Dedifferentiated amniotic fluid mesenchymal stem cell (primary cell): ENCODE results near the gene ARPC1B.
A peak's percentile ranks its signal among the peaks of the same experiment; 100 is the strongest.

Experiments used
- DNase-seq: peaks from one replicate; pipeline ENCODE4 v3.0.0-alpha.2; 2016; ENCODE audit errors: extremely low spot score

Gene ARPC1B

DNA sequence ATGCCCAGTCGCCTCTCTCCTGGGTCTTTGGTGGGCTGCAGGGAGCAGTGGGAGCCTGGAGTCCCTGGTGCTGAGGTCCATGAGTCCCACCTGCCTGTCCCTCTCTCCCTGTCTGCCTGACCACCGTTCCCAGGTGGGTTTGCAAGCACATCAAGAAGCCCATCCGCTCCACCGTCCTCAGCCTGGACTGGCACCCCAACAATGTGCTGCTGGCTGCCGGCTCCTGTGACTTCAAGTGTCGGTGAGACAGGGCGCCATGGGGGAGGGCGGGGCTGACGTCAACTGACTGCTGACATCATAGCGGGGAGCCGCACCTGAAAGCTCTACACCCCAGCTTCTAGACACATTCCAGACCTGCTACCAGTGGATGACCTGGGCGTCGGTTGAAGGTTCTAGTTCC, 15.2 kb downstream of the ARPC1B start:
- no peak for DNase-seq

DNA sequence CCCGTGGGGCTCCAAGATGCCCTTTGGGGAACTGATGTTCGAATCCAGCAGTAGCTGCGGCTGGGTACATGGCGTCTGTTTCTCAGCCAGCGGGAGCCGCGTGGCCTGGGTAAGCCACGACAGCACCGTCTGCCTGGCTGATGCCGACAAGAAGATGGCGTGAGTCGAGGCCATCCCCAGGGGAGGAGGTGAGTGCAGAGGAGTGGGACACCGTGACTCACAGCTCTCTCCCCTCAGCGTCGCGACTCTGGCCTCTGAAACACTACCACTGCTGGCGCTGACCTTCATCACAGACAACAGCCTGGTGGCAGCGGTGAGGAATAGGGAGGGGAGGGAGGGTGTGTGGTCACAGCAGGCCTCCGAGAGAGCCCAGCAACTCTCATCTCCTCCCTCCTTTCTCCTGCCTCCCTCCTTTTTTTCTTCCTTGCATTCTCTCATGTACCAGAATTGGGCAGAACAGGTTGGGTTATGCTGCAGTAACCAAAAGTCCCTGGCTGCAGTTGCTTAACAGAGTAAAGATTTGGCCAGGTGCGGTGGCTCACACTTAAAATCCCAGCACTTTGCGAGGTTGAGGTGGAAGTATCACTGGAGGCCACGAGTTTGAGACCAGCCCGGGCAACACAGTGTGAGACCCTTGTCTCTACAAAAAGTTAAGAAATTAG, 16.5 kb downstream of the ARPC1B start:
- DNase-seq = no peak

DNA sequence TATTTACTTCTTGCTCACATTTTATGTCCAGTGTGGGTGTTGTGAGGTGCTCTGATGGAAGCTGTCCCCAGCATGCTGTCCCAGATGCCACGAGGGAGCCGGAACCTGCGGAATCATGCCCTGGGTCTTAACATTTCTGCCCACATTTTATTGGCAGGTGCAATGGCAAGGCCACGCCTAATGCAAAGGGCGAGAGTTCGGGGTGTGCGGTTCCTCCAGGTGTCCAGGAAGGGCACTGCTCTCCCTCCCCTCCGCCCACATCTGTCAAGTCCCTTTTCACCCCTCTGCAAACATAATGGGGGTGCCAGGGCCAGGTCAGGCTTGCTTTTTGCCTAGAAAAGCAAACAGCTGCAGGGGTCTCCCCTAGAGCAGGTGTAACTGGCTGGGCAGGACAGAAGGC, 17.5 kb downstream of the ARPC1B start:
- DNase-seq = no peak

GRCh38 chr7:99392659-99393354, 18.3 kb downstream of the ARPC1B start:
- no peak for DNase-seq

GRCh38 chr7:99393355-99394187, 19.0 kb downstream of the ARPC1B start:
- DNase-seq = no peak

- no peak for DNase-seq
These were observed 19.6 kb downstream of the ARPC1B start for GRCh38 chr7:99394188-99394502.

DNA sequence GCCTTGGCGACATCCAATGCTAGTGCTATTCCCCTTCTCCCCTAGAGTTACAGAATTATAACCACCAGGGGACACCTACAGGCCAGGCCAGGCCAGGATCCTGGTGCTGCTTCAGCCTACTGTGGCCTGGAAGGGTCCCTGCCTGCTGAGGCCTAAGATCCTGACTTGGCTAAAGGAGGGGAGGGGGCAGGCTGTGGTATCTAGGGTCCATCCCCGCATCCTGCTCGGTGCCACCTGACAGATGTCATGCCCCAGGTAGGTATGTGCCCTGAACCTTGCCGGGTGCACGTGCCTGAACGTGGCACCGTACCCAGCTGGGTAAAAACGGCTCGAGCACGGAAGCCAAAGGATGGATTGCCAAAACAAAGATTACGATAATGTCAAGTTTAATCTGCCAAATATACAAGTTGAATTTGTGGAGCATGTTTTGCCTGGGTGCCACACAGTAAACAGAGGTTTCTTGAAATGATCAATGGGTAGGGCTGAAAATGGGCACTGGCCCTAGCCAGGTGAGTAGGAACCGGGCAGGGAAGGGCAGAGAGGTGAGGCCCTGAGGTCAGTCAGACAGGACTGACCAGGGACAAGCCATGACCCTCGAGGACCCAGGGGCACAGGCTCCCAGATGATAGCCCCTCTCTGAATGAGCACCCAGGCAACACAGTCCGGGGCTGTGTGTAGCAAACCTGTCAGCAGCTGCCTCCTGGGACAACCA, 21.2 kb downstream of the ARPC1B start:
- DNase-seq = no peak

DNA sequence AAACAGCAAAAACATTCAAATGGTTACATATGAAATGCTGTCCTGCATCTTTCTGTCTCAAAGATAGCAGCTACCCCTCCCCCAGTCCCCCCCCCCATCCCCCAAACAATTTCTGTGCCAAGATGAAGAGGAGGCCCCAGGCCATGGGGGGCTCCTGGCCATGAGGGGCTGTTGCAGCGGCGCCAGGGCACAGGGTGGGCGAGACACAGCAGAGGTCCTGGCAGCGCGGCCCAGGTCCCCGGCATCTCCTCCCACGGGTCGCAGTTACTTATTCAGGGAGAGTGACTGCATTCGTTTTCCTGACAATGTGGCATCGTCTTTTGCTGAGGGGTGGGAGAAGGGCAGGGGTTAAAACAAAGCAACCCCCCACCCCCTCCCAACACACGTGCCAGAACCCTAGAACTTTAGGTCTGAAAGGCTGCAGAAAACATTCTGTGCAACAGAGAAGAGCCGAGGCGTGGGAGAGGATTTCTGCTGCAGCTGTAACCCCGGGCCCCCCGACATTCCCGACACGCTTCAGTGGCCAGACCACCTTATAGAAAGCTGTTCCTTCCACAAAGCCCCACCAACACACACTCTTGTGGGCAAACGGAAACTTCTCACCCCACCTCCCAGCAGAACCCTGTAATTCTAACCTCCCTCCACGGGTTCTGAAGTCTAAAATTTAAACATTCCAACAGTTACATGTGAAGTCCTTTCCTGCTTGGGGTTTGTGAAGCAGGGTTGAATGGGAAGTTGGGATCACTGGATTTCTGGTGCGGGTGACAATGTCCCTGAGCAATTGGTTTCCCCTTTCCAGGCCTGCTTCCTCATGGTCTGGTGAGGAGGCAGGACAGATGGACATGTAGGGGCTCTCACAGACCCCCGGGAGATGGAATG, 22.1 kb downstream of the ARPC1B start:
- no peak for DNase-seq

DNA sequence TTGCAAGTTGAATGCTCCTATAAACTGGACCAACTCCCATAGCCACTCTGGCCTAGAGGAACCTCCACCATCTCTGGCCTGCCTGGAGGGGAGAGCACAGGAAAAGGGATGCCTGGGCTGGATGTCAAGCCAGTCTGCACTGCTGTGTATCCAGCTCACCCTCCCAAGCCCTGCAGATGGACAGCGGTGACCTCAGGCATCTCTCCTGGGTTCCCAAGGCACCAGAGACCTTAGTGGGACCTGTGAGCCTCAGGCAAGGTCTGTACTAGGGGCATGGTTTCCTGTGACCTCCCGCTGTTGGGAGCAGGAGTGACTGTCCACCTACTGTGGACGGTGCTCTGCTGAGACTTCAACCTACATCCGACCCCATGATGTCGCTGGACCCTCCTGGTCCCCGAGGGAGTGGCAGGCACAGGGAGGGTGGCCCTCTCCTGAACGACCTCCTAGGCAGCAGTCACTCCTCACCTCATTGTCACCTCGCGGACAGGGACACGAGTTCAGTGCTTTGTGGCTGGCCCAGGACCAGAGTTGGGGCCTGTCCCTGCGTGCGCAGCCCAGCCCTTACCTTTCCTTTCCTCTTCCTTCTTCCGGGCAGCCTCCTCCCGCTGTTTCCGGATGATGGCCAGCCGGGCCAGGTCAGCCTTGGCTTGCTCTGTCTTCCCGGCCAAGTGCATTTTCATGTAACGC, 22.9 kb downstream of the ARPC1B start:
- DNase-seq = no peak

GRCh38 chr7:99398891-99399445, 24.4 kb downstream of the ARPC1B start:
- DNase-seq = no peak

GRCh38 chr7:99399597-99399996, 25.1 kb downstream of the ARPC1B start:
- no peak for DNase-seq

GRCh38 chr7:99402854-99403253, 28.3 kb downstream of the ARPC1B start:
- DNase-seq = no peak

GRCh38 chr7:99403764-99404163, 29.2 kb downstream of the ARPC1B start:
- DNase-seq = no peak

DNA sequence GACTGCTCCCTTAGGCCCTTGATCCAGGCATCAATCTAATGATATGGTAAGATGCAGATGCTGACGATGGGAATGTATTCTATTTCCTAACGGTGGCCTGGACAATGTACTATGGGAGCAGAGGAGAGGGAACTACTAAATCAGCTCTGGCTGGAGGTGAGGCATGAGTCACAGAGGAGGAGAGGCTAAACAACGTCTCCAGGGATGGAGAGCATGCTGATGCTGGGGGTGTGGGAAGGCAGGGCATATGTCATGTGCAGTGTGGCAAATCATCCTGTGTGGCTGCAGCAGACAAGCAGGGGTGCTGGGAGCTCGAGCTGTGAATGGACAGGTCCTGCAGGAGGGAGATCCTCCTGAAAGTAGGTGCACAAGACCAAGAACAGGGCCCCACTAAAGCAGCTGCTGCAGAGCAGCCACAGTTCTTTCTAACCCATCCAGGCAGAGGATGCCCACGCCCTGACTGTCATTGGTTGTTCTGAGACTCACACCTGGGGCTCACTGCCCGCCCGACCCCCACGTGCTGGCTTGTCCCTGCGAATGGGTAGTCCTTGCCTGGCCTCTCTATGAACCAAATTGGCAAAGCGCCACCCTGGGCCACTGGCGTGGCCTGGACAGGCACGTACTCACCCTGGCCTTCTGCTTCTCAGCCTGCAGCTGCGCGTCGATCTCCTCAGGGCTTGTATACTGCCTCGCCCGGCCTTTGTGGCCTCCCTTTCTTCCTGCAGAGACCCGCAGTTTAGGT, 29.9 kb downstream of the ARPC1B start:
- DNase-seq = no peak

DNA sequence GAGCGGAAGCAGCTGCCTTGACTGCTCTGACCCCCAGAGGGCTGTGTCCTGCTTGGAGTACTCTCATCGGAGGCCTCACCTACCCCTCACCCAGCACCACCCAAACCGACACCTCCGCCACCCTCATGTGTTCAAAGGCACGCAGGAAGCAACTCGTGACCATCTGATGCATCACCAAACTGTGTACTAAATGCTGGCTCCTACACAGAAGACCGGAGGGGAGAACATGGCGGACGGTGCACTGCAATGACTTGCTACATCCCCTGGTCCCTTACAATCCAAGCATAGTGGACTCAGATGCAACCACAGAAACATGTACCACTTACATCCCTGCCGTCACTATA, 30.4 kb downstream of the ARPC1B start:
- DNase-seq = no peak

GRCh38 chr7:99406557-99406956, 32.0 kb downstream of the ARPC1B start:
- no peak for DNase-seq

GRCh38 chr7:99407872-99408378, 33.4 kb downstream of the ARPC1B start:
- DNase-seq = peak; percentile 79

GRCh38 chr7:99408379-99409191, 34.1 kb downstream of the ARPC1B start, which contains the start of the genes BUD31 and PDAP1:
Gene BUD31 (plus strand): TSS chr7:99408969. CDS start chr7:99411093, 2,124 bp downstream.
Gene PDAP1 (minus strand): TSS chr7:99408597. CDS start chr7:99408548, 49 bp downstream.
- DNase-seq = peak; percentile 90
